Stimulated activated naive CD4-positive, alpha-beta T cell (primary cell): ENCODE measurements around the gene DENND6B.
"Not testable (repeated sequence)": the region's sequence is repeated elsewhere in the genome, so short reads cannot be mapped to it uniquely, and the experiment has no call there.

Experiments
- DNase-seq, 6 experiments: peaks; one replicate each; lab custom pipeline; 2025; lab: John Stamatoyannopoulos, UW

The DENND6B gene

DNA sequence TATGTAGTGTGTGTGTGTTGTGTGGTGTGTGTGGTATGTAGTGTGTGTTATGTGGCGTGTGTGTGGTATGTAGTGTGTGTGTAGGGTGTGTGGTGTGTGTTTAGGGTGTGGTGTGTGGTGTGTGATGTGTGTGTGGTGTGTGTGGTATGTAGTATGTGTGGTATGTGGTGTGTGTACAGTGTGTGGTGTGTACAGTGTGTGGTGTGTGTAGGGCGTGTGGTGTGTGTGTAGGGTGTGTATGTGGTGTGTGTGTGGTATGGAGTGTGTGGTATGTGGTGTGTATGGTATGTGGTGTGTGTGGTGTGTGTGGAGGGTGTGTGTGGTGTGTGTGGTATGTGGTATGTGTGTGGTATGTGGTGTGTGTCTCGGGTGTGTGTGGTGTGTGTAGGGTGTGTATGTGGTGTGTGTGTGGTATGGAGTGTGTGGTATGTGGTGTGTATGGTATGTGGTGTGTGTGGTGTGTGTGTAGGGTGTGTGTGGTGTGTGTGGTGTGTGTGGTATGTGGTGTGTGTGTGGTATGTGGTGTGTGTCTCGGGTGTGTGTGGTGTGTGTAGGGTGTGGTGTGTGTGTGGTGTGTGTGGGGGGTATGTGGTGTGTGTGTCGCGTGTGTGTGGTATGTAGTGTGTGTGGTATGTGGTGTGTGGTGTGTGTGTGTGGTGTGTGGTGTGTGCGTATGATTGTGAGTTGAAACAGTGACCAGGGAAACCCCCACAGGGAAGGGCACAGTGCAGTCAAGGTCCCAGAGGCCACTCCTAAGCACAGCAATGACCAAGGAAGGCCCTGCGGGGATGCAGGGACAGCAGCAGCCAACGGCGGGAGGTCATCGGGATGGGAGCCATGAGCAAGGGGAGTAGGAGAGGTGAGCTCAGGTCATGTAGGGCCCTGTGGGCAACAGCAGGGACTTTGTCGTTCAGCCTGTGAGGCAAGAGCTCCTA is 13.4 kb upstream of the DENND6B start:
- no peak for DNase-seq

DNA sequence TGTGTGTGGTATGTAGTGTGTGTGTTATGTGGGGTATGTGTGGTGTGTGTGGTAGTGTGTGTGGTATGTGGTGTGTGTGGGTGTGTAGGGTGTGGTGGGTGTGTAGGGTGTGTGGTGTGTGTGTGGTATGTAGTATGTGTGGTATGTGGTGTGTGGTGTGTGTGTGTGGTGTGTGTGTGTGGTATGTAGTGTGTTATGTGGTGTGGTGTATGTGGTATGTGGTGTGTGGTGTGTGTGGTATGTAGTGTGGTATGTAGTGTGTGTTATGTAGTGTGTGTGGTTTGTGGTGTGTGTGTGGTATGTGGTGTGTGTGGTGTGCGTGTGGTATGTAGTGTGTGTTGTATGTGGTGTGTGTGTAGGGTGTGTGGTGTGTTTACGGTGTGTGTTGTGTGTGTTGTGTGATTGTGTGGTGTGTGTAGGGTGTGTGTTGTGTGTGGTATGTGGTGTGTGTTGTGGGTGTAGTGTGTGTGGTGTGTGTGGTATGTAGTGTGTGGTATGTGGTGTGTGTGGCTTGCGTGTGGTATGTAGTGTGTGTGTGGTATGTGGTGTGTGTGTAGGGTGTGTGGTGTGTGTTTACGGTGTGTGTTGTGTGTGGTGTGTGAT is 12.1 kb upstream of the DENND6B start:
- no peak for DNase-seq

DNA sequence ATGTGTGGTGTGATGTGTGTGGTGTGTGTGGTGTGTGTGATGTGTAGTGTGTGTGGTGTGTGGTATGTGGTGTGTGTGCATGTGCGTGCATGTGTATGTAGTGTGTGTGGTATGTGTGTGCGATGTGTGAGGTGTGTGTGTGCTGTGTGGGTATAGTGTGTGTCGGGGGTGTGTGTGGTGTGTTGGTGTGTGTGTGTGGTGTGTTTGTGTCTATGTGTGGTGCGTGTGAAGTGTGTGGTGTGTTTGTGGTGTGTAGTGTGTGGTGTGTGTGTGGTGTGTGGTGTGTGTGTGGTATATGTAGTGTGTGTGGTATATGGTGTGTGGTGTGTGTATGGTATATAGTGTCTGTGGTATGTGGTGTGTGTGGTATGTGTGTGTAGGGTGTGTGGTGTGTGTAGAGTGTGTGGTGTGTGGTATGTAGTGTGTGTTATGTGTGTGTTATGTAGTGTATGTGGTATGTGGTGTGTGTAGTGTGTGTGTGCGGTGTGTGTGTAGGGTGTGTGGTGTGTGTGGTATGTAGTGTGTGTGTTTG is 11.3 kb upstream of the DENND6B start:
- no peak for DNase-seq

DNA sequence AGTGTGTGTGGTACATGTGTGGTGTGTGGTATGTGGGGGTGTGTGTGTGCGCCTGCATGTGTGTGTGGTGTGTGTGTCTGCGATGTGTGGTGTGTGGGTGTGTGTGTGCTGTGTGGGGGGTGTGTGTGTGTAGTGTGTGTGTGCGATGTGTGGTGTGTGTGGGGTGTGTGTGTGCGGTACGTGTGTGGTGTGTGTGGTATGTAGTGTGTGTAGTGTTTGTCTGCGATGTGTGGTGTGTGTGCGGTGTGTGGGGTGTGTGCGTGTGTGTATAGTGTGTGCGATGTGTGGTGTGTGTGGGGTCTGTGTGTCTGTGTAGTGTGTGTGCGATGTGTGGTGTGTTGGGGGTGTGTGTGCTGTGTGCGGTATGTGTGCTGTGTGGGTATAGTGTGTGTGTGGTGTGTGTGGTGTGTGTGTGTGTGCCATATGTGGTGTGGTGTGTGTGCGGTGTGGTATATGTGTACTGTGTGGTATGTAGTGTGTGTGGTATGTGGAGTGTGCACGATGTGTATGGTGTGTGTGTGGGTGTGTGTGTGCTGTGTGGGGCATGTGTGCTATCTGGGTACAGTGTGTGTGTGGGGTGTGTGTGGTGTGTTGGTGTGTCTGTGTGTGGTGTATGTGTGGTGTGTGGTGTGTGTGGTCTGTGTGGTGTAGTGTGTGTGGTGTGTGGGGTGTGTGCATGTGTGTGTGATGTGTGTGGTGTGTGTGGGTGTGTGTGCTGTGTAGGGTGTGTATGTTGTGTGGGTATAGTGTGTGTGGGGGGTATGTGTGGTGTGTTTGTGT is 10.6 kb upstream of the DENND6B start:
- no peak for DNase-seq

DNA sequence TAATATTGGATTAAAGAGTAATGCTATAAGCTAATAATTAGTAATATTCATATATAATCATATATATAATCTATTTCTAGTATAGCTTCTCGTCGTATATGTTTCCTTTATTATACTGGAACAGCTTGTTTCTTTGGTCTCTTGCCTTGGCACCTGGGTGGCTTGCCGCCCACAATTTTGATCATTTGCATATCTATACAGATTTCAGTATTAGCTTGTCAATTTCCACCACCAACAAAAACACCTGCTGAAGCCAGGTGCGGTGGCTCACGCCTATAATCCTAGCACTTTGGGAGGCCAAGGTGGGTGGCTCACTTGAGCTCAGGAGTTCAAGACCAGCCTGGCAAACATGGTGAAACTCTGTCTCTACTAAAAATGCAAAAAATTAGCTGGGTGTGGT is 7.6 kb upstream of the DENND6B start:
- DNase-seq, result not testable (repeated sequence)

DNA sequence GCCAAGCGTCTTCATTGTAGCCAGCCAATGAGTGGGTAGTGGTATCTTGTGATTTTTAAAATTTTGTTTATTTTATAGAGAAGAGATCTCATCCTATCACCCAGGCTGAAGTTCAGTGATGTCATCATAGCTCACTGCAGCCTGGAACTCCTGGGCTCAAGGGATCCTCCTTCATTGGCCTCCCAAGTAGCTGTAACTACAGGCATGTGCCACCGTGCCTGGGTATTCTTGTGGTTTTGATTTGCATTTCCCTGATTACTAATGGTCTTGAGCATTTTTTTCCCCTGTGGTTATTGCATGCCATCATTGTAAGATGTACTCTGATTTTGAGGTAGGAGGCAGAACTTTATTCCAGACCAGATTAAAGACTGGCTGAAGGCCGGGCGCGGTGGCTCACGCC is 2.4 kb upstream of the DENND6B start:
- no peak for DNase-seq

DNA sequence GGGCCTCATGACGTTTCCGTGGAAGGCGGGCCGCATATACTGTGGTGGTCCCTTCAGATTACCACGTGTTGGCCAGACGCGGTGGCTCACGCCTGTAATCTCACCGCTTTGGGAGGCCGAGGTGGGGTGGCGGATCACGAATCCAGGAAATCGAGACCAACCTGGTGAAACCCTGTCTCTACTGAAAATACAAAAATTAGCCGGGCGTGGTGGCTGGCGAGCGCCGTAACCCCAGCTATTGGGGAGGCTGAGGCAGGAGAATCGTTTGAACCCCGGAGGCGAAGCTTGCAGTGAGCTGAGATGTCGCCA is 853 bp upstream of the DENND6B start:
- DNase-seq, result no peak

DNA sequence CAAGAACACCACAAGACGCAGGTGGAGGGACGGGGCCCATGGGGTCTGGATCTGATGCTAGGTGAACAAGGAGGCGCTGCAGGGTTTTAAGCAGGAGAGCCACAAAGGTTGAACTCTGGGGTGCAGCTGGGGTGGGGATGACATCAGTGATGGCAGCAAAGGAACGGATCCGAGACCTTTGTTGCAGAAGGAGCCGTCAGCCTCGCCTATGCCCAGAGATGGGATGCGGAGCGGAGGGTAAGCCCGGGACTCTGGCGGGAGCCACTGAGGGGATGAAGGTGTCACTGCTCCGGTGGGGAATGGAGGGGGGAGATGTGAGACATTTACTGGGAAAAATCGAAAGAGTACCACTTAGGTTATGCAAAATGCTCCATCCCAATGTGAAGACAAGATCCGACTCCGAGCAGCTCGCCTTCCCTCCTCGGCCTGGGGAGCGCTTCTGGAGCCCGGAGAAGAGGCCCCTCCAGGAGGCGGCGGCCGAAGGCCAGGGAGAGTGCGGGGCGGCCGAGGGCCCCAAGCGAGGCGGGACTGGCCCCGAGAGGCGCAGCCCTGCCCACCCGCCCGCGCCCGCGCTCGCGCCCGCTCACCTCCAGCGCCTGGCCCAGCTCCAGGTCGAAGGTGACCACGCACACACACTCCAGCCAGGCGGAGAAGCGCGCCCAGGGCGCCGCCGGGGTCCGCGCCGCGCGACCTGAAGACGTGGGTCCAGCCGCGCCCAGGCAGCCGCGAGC is 422 bp downstream of the DENND6B start:
- DNase-seq, result no peak

DNA sequence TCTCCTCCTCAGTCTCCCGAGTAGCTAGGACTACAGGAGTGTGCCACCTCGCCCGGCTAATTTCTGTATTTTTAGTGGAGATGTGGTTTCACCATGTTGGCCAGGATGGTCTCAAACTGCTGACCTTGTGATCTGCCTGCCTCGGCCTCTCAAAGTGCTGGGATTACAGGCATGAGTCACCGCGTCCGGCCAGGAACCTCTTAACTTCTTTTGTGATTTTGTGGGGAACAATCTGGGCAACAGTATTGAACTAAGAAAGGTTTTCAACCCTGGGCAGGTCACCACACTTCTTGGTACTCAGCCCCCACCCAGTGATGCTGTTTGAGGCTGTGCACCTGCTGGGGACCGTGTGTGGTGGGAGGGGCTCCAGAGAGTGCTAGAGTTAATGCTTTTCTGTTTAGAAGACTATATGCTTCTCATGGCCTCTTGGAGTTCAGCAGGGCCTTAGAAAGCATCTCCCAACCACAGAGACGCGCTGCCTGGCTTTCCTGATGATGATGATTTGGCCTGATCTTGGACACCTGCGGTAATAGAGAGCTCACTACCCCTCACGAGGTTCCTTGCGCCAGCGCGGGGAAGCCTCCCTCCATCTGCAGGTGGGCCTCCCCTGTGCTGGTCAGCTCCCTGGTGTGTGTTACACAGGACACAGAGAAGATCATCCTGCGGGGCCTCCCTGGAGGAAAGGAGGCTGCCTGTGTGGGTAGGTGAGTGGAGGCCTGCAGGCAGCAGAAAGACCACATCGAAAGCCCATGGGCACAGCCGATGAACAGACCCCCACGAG is 1.2 kb downstream of the DENND6B start:
- no peak for DNase-seq

DNA sequence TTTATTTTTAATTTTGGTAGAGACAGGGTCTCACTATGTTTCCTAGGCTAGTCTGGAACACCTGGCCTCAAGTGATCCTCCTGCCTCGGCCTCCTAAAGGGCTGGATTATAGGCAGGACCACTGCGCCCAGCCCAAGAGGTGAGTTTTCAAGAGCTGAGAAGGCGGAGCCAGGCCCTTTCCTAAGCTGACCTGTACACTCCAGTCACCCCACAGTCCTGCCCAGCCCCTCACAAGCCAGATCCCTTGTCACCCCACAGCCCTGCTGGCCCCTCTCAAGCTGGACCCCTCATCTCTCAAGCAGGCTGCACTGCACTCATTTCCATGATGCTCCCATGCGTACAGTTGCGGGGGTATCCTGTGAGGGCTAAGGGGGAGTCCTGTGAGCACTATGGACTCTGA is 2.9 kb downstream of the DENND6B start:
- no peak for DNase-seq

DNA sequence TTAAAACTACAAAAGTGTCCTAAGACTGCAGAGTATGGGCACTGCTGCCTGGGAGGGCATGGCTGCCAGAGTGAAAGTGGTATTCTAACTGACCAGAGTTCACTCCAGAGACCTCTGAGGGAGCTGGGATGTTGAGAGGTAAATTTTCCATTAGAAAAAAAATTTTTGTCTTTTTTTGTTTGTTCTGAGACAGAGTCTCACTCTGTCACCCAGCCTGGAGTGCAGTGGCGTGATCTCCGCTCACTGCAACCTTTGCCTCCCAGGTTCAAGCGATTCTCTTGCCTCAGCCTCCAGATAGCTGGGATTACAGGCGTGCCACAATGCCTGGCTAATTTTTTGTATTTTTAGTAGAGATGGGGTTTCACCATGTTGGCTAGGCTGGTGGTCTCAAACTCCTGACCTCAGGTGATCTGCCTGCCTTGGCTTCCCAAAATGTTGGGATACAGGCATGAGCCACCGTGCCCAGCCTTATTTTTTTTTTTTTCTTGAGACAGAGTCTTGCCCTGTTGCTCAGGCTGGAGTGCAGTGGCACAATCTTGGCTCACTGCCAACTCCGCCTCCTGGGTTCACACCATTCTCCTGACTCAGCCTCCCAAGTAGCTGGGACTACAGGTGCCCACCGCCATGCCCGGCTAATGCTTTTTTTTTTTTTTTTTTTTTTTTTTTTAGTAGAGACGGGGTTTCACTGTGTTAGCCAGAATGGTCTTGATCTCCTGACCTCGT is 4.3 kb downstream of the DENND6B start:
- DNase-seq, result not testable (repeated sequence)

DNA sequence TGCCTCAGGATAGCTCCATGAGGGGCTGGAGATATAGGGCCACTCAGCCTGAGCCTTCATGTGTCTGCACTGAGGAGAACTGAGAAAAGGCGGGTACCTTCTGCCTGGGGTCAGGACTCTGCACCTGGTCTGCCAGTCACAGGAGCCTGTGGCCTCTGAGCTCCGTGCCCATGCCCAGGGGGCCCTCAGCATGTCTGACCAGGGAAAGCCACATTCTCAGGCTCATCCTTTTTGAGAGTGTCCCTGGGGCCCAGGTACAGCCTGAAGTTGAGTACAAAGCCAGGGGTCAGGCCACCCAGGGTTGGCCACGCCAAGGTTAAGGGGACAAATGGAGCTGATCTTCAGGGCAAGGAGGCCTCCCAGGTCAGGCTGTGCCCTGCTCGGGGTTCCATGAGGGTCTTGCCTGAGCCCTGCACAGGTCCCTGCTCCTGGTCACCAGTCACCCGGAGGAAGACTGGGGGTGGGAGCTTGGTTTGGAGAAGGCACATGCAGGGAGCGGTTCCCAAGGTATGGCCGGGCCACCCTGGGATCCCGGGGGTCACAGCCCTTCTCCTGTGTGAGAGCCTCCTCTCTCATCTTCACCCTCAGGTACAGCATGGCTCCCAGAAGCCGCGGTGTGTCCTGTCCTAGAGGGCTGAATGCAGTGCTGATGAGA is 6.0 kb downstream of the DENND6B start:
- DNase-seq, result no peak

DNA sequence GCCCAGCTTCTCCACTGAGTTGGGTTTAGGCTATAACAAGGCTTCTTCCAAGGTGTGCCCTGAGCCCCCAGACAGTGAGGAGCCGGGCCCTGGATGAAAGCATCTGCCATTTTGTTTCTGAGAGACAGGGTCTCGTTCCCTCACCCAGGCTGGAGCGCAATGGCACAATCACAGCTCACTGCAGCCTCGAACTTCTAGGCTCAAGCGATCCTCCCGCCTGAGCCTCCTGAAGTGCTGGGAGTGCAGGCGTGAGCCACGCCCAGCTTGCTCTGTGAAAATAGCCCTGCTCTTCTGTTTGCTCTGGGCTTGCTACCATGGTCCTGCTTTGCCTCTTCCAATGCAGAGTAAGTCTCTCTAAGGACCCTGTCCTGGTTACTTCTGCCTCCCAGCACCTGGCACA is 6.7 kb downstream of the DENND6B start:
- no peak for DNase-seq

DNA sequence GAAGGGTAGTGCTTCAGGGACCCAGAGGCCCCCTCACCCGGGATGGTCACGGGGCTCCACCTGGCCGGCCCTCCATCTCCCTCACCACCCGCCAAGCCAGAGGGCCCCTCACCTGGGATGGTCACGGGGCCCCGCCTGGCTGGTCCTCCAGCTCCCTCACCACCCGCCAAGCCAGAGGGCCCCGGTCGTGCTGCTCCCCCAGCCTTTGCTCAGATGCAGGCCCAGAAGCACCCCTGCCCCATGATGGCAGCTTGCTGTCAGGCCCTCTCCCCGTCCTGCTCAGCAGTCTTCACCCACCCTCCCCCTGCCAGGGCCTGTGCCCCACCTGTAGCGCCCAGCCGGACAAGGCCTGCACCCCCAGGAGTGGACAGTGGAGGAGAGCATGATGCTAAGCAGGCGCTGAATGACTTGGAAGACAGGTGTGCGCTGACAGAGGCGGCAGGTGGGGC is 7.3 kb downstream of the DENND6B start:
- DNase-seq, result no peak

DNA sequence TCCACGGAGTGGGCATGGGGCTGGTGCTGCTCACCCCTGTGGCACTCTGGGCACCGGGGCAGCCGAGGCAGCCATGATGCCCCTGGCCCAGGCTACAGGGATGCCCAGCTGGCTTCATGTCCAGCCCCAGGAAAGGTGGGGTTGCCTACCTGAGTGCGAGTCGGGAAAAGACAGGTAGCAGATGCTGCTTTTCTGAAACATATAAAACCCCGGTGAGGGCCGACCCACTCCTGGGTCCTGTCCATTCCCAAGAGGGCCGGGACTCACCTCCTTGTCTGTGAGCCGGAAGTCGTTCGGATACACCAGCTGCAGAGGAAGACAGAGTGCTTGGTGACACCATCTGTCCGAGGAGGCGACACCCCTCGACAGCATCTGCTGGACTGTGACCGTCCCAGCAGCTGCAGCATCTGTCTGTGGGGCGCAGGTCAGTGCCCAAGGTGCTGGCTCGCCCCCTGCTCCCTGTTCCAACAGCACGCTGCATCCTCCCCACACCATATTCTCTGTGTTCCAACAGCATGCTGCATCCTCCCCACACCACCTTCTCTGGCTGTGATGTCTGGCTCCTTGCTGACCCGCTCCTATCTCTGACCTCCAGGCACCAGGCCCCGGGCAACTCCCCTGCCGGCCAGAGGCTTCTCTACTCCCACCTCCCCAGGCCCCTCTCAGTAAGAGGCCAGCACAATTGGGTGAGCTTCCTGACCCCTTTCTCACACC is 8.0 kb downstream of the DENND6B start:
- DNase-seq, result no peak

DNA sequence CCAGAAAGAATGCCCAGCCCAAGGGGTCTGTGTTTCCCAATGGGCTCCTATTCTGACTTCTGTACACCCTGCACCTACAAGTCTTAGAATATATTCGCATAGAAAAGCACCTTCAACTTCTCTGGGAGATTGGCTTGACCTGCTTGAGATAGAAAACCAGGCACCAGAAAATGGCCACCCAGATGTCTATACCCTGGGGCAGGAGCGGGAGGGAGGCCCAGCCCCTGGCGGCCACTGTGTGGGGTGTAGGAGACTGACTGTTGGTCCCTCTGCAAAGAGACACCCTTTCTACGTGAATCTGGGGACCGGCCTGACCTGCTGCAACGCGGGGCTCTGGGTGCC is 8.5 kb downstream of the DENND6B start:
- DNase-seq, result no peak

DNA sequence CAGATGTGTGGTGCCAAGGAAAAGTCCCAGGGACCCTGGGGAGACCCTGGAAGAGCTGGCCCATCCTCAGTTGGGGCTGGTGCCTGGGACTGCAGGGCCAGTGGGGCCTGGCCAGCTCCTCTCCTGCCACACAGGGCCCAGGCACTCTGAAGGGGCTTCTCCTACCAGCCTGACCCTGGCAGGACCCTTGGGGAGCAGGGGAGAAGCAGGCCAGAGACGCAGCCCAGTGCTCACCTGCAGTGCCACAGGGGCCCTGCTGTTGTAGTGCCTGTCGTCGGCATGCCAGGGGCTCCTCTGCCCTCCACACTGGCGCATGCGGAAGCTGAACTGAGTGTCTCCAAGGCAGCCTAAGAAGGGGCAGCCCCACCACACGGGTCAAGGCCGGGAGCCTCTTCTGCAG is 9.1 kb downstream of the DENND6B start:
- no peak for DNase-seq

DNA sequence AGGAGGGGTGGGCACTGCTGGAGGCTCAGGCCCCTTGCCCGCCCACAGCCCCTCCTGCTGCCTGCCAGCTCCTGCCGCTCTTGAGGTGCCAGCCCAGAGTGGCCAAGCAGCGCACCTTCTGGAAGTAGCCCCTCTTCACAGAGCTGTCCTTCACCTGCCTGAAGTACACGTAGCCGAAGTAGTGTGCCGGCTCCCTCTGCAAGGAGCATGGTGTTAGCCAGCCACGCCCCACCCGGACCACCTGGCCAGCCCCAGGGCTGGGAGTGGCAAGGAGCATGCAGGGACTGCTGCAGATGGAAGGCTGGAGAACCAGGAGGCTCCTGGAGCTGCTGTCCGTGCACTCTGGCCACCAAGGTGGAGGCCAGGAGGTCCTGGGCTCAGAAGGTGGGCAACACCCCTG is 9.6 kb downstream of the DENND6B start:
- DNase-seq, result no peak
